Stimulated activated CD4-positive, alpha-beta T cell treated with anti-CD3 and anti-CD28 coated beads, Interleukin-12 subunit alpha, Interleukin-12 subunit beta, amount 100 ng/mL, for 24 hours (primary cell): ENCODE results near the gene PRKCA.
"Not testable (repeated sequence)": the region's sequence is repeated elsewhere in the genome, so short reads cannot be mapped to it uniquely, and the experiment has no call there.

ENCODE experiments used
- DNase-seq, 2 experiments: peaks; one replicate each; pipeline ENCODE4 v3.0.0-alpha.2; 2020; ENCODE audit warnings: low read depth in 2 of 2

Gene PRKCA

DNA sequence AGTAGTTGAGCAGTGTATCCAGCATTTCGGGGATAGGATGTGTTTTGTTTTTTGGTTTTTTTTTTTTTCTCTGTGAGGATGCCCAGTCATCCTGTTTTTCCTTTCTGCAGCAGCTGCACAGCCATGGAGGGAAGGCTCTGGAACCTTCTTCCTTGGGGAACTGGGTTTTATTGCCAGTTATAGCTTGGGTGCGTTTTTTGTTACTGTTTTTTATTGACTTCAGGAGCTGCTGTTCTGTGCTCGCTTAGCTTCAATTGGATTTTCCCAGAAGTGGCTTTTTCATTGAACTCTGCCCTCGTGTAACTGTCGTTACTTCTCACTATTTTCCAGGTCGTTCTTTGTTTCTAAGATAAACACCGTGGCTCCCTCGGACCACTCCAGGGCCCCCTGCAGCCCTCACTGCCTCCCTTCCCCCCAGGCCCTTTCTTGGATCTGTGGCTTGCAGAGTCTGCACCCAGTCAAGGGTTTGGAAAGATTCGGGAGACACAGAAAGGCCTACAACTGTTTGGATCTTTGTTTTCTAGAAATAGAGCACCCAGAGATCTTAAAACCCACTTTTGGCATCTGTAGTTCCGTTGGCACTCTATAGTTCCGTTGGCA is 412.8 kb downstream of the PRKCA start:
- no peak for DNase-seq

- no peak for DNase-seq
Measured at GRCh38 chr17:66715745-66716156, 413.3 kb downstream of the PRKCA start.

GRCh38 chr17:66716236-66717026 is 414.0 kb downstream of the PRKCA start:
- no peak for DNase-seq

- DNase-seq: no peak
Measured at GRCh38 chr17:66717641-66718058, 415.2 kb downstream of the PRKCA start.

- no peak for DNase-seq
Measured at GRCh38 chr17:66720027-66720426, 417.6 kb downstream of the PRKCA start.

GRCh38 chr17:66720567-66720966 is 418.2 kb downstream of the PRKCA start:
- no peak for DNase-seq

GRCh38 chr17:66722341-66722740 is 419.9 kb downstream of the PRKCA start:
- no peak for DNase-seq

GRCh38 chr17:66724581-66725341 is 422.3 kb downstream of the PRKCA start:
- no peak for DNase-seq

DNA sequence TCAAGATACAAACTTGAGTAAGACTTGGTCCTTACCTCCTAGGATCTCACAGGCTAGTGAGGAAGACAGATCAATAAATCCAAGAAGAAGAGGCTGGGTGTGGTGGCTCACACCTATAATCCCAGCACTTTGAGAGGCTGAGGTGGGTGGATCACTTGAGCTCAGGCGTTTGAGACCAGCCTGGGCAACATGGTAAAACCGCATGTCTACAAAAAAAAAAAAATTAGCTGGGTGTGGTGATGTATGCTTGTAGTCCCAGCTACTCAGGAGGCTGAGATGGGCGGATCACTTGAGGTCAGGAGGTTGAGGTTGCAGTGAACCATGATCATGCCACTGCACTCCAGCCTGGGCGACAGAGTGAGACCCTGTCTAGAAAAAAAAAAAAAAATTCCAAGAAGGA is 423.0 kb downstream of the PRKCA start:
- not testable (repeated sequence) for DNase-seq

- no peak for DNase-seq
Measured at GRCh38 chr17:66725956-66726355, 423.5 kb downstream of the PRKCA start.

- no peak for DNase-seq
Measured at GRCh38 chr17:66726371-66726770, 424.0 kb downstream of the PRKCA start.

DNA sequence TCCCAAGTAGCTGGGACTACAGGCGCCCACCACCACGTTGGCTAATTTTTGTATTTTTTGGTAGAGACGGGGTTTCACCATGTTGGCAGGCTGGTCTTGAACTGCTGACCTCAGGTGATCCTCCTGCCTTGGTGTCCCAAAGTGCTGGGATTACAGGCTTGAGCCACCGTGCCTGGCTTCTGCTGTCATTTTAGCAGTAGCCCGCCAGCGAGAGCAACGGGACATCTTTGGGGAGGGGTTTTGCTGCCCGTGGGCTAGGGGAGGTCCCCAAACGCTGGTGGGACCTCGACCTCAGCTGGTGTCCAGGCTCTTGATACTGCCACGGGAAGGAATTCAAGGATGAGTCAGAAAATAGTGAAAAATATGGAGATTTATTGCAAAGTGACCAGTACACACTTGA is 424.4 kb downstream of the PRKCA start:
- DNase-seq: no peak

- DNase-seq: peak; percentile 10 to 18
Measured at GRCh38 chr17:66727634-66728570, 425.5 kb downstream of the PRKCA start.

- DNase-seq: no peak
Measured at GRCh38 chr17:66730461-66730923, 428.1 kb downstream of the PRKCA start.

- DNase-seq: no peak
Measured at GRCh38 chr17:66733759-66734158, 431.3 kb downstream of the PRKCA start.

DNA sequence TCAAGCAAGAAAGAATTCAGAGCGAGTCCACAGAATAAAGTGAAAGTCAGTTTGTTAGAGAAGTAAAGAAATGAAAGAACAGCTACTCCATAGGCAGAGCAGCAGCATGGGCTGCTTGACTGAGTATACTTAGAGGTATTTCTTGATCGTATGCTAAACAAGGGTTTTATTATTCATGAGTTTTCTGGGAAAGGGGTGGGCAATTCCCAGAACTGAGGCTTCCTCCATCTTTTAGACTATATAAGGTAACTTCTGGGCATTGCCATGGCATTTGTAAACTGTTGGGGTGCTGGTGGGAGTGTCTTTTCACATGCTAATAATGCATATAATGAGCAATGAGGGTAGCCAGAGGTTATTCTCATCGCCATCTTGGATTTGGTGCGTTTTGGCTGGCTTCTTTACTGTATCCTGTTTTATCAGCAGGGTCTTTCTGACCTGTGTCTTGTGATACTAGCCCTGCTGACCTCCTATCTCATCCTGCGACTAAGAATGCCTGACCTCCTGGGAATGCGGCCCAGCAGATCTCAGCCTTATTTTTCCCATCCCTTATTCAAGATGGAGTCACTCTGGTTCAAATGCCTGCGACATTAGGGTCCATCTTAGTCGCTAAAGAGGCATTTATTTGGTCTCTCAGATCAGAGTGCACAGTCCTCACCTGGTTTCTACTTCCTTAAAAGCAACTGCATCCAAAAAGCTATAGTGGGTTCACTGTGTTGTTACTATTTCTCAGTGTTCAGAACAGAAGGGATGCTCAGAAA is 432.0 kb downstream of the PRKCA start:
- no peak for DNase-seq

GRCh38 chr17:66737524-66737923 is 435.1 kb downstream of the PRKCA start:
- DNase-seq: no peak

GRCh38 chr17:66738301-66738700 is 435.9 kb downstream of the PRKCA start:
- DNase-seq: no peak

DNA sequence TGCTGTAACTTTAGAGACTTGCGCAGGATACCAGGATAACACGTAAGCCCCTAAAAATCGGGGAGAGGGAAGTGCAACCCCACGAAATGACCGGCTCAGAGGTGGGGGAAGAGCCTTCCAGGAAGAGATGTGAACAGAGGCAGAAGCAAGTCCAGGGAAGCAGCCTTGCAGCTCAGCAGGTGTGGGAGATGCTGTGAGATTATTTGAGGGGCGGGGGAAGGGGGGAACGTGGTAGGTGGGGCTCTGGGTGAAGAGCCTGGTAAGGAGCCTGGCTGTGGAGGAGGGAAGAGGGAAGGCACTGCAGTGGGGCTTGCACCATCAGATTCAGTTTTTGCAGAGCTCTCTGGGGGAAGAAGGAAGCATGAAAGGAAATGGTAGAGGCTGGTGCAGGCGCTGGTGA is 437.1 kb downstream of the PRKCA start:
- DNase-seq: no peak

DNA sequence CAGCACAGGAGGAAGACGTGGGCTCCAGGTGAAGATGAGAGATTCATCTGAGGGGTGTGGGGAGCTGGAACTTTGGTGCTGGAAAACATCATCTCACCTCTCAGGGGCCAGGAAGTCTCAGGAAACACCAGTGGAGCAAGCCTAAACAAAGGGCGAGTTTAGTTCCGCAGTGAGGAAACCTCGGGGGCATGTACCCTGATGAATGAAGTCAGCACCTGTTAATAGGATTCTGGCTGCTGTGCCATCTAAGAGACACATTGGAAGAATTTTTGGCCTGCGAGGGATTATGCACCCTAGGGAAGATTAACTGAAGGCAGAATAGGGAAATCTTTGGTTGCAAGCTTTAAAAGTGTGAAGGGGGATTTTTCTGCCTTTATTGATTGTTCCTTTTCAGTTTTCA is 437.8 kb downstream of the PRKCA start:
- no peak for DNase-seq

- no peak for DNase-seq
Measured at GRCh38 chr17:66743511-66743910, 441.1 kb downstream of the PRKCA start.
